Keratinocyte (primary cell): ENCODE measurements around the gene FOXN1.

Source experiments
- EZH2 ChIP-seq: IDR thresholded peaks from one replicate; pipeline ENCODE4 v1.6.1; 2012; ENCODE audit warnings: inconsistent platforms, mild to moderate bottlenecking, low read length, moderate library complexity
- TF ChIP-seq, protein P1 (sequence below), 3 experiments: IDR thresholded peaks in 1 of 3; conservative IDR thresholded peaks in 1 of 3; optimal IDR thresholded peaks in 1 of 3; 2 replicates in 2 of 3; 3 replicates in 1 of 3; pipeline versions ENCODE3 to v1.5.1; 2011; ENCODE audit warnings: low read length in 3 of 3, mild to moderate bottlenecking in 3 of 3, moderate library complexity in 2 of 3, control low read depth in 1 of 3, inconsistent platforms in 1 of 3; ENCODE audit not compliant: insufficient read depth in 2 of 3; ENCODE audit errors: extremely low read depth in 1 of 3

DNA sequence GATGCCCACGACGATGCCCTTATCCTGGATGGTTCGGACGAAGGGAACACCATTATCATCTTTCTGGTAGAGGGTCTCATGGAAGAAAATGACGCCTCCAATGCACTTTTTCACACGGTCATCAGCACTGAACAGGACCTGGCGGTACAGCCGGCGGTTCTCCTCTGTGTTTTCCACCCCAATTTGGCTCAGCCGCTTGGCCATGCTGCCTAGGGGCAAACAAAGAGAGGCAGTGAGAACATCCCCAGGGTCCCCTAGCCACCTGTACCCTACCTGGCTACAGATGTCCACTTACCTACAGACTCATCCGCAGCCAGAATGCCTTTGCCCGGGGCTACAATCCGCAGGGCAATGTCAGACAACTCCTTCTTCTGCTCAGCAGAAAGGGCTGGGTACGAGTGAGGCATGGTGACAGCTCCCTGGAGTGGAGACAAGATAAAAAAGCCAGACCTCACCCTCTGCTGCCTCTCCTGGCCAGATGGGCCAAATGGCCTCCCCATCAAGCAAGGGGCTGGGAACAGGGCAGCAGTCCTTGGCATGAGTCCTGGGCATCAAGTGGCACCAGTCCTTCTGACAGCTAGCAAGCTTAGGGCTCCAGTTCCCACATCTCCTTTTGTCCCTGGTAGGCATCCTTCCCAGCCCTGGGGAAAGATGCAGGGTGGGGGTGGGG is 69.1 kb downstream of the FOXN1 start:
- TF ChIP-seq, protein P1, sequence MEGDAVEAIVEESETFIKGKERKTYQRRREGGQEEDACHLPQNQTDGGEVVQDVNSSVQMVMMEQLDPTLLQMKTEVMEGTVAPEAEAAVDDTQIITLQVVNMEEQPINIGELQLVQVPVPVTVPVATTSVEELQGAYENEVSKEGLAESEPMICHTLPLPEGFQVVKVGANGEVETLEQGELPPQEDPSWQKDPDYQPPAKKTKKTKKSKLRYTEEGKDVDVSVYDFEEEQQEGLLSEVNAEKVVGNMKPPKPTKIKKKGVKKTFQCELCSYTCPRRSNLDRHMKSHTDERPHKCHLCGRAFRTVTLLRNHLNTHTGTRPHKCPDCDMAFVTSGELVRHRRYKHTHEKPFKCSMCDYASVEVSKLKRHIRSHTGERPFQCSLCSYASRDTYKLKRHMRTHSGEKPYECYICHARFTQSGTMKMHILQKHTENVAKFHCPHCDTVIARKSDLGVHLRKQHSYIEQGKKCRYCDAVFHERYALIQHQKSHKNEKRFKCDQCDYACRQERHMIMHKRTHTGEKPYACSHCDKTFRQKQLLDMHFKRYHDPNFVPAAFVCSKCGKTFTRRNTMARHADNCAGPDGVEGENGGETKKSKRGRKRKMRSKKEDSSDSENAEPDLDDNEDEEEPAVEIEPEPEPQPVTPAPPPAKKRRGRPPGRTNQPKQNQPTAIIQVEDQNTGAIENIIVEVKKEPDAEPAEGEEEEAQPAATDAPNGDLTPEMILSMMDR (optimal IDR thresholded peaks at IDR 0.05 in 1 of 3, IDR thresholded peaks at IDR 0.05 in 1 of 3, conservative IDR thresholded peaks at IDR 0.05 in 1 of 3; ENCODE audit: extremely low read depth in 1 of 3, insufficient read depth in 2 of 3, low read length in 3 of 3), result peak in 2 of 3 experiments; percentile 16 to 17
- no peak for TF ChIP-seq EZH2
